GM19035 (cell line): ENCODE data around the gene USP1.

ENCODE experiments used
- ATAC-seq: cut with Tn5 transposase; IDR thresholded peaks from one replicate; pipeline ENCODE4 v1.9.1; 2021; ENCODE audit not compliant: unreplicated experiment

USP1 gene

DNA sequence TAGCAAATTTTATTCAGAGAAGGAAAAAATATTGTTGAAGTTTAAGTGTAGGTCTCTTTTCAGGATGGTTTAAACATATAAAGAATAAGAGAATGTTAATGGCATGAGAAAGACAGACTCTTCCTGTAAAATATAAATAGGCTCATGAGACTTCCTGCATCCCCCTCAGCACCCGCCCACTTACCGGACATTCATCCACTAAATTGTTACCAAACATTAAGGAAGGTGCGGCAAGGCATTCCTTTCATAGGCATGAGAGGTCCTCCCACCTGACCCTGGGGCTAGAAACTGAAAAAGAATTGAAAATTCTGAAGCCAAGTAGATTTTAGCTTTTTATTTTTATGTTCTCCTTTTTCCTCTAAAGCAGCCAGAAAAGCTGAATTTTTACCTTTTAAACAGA, 10.6 kb upstream of the USP1 start:
- no peak for ATAC-seq

DNA sequence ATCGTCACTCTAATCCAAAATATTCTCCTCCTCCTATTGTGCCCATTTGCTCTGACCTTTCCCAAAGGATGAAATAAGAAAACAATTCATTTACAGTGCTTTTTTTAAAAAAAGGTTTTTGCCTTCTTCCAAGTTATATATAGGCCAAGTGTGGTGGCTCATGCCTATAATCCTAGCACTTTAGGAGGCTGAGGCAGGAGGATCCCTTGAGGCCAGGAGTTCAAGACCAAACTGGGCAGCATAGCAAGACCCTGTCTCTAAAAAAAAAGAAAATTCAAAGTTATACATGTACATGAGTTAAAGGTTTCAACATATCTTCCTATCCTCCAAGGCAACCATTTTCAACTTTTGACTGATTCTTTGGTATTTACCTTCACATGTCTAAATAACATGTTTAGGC, 10.1 kb upstream of the USP1 start:
- ATAC-seq: no peak

DNA sequence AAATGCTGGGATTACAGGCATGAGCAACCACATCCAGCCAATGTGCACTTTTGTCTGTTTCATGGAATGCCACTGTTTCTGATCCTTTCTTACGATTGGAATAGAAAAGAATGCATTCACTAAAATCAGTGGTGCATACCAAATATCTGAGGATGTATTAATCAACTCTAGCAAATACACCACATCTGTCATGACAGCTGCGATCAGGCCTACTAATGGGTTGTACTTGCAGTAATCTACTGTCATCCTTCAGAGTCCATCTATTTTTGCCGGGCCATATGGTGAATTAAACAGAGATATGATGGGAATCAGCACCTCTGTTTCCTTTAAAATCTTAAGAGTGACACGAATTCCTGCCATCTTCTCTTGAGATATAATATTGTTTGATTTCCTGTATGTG, 8.5 kb upstream of the USP1 start:
- no peak for ATAC-seq

DNA sequence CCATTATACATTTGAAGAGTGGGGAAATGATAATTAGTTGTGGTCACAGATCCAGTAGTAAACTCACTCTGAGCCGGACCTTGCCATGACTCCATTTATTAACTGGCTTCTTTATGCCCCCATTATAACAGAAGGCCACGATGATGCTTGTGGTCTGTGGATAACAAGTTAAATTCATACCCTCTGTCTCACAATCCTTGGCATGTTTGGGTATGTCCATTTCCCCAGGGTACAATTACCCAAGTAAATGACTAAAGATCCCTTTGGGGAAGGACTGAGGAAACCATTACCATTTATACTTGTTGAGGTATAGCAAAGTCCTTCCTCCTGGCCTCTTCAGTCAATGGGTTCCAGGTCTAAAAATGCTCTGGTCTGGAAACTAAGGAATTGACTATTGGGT, 7.3 kb upstream of the USP1 start:
- ATAC-seq: no peak

DNA sequence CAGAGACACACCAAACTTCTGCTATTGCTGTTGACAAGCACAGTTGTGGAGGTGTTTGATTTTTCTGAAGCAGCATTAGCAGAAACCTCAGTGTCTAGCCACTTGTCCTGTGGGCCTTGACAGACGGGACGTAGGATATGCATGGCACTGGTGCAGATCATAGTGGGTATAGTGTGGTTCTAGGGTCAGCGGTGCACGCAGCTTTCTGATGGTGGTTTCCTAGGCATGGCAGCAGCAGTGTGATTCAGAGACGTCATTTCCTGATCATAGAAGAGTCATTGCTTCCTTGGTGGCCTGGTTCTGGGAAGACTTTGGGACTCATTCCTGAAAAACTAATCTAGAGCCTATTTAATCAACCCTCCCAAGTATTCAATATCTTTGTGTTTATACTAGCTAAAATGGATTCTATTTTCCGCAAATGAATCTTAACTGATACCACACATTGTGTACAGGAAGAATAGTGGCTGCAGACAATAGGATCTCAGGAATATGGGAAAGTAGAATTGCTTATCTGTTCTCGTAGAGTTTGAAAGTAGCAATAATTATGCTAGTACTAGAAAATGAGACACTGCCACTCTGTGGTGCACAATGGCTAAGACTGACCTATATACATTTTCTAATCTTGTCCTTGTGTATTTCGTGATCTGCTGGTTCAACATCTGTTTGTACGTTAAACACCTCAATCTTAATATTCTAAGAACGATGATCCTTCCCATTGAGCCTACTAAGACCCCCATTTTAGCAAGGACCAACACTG, 2.8 kb upstream of the USP1 start:
- ATAC-seq: no peak

- no peak for ATAC-seq
Measured at GRCh38 chr1:62434618-62435001, 2.2 kb upstream of the USP1 start.

- no peak for ATAC-seq
Measured at GRCh38 chr1:62435231-62436038, 1.4 kb upstream of the USP1 start.

- peak; percentile 71 for ATAC-seq
Measured at GRCh38 chr1:62436039-62436465, 797 bp upstream of the USP1 start.

GRCh38 chr1:62437273-62437940, 558 bp downstream of the USP1 start:
- ATAC-seq: no peak

DNA sequence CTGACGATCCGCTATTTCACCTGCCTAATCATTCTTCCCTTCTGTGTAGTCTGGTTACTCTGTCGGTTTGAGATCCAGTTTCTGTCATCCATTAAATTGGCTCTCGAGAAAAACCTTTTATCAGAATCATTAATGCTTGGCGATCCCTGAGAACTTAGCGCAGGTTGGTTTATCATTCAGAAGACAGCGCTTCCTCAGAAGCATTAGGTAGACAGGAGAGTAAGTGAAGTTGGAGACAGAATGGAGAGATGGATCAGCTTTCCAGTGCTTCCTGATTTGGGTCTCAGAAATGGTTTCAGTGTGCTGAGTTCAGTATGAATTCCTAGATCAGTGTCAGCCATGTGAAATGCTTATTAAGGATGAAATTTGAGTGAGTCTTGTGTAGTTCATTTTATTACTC, 1.3 kb downstream of the USP1 start:
- ATAC-seq: no peak

- ATAC-seq: peak; percentile 15
Measured at GRCh38 chr1:62439652-62440371, 3.0 kb downstream of the USP1 start.

- ATAC-seq: no peak
Measured at GRCh38 chr1:62444701-62445100, 7.9 kb downstream of the USP1 start.

DNA sequence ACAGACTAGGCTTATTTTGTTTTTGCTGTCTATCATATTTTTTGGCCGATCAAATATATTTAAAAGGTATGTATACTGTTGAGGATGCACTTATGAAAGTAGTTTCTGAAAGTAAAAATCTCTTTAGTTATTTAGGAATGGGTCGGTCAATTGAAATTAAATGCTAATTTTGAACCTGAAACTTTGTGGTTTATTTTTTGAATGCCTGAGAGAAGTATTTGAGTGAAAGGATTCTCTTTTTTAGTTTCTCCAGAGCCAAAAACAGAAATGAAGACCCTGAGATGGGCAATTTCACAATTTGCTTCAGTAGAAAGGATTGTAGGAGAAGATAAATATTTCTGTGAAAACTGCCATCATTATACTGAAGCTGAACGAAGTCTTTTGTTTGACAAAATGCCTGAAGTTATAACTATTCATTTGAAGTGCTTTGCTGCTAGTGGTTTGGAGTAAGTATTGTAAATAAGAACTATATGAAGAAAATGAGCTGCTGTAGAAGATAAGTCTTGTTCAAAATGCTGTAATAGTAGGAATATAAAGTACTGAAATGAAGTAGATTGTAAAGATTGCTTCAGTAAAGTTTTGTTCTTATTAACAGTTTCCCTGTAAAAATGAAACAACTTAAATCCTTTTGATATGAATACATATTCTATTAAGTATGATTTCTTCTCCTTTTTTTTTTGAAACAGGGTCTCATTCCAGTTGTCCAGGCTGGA, 11.5 kb downstream of the USP1 start:
- ATAC-seq: no peak

- ATAC-seq: no peak
Measured at GRCh38 chr1:62450301-62450700, 13.5 kb downstream of the USP1 start.

GRCh38 chr1:62452951-62453350, 16.1 kb downstream of the USP1 start:
- no peak for ATAC-seq

DNA sequence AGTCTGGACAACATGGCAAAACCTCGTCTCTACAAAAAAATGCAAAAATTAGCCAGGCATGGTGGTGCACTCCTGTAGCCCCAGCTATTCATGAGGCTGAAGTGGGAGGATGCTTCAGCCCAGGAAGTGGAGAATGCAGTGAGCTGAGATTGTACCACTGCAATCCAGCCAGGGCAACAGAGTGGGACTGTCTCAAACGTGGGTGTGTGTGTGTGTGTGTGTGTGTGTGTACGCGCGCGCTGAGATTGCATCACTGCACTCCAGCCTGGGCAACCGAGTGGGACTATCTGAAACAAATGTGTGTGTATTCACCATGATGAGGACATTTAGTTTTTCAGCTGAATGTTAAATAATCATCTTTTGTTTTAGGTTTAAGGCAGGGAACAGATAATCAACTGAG, 21.1 kb downstream of the USP1 start:
- ATAC-seq: no peak

DNA sequence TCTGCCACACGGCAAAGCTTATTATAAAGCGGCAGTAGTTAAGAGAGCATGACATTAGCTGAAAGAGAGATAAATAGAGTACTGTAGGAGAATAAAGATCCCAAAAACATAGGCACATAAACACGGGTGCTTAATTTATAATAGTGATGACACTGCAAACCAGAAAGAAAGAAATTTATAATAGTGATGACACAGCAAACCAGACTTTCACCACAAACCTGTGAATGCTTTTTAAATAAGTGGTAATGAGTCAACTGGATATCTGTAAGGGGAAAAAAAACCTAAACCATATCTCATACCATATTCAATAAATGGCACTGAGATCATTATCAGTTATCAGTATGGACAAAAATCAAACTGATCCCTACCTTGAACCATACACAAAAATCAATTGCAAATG, 25.5 kb downstream of the USP1 start:
- no peak for ATAC-seq

GRCh38 chr1:62467092-62467491, 30.2 kb downstream of the USP1 start:
- ATAC-seq: no peak

DNA sequence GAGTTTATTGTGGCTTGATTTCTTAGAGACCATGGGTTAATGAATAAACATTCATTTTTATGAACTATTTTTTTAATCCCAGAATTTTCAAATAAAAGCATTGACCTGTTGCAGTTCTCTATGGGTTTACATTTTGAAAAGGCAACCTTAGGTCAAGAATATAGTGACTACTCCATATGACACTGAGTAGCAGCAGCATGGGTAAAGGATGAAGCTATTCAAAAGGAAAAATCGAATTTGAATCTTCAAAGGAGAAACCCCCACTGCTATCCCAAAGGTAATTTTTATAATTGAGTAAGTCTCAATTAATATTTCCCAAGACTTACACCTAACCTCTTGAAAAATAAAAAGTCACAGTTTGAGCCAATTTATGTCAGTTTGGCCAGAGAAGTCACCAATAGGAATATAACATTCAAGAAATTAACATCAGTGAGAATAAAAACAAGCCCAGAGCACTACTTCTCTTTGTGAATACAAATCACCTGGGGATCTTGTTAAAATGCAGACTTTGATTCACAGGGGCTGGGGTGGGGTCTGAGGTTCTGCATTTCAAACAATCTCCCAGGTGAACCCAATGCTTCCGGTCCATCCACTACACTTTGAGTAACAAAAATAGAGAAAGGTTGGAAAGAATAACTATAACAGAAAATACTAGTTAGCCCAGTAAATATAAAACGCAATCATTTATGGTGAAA, 39.8 kb downstream of the USP1 start:
- ATAC-seq: no peak

- no peak for ATAC-seq
Measured at GRCh38 chr1:62481681-62482080, 44.8 kb downstream of the USP1 start.
